ENCODE data around the gene ACVRL1.

DNA sequence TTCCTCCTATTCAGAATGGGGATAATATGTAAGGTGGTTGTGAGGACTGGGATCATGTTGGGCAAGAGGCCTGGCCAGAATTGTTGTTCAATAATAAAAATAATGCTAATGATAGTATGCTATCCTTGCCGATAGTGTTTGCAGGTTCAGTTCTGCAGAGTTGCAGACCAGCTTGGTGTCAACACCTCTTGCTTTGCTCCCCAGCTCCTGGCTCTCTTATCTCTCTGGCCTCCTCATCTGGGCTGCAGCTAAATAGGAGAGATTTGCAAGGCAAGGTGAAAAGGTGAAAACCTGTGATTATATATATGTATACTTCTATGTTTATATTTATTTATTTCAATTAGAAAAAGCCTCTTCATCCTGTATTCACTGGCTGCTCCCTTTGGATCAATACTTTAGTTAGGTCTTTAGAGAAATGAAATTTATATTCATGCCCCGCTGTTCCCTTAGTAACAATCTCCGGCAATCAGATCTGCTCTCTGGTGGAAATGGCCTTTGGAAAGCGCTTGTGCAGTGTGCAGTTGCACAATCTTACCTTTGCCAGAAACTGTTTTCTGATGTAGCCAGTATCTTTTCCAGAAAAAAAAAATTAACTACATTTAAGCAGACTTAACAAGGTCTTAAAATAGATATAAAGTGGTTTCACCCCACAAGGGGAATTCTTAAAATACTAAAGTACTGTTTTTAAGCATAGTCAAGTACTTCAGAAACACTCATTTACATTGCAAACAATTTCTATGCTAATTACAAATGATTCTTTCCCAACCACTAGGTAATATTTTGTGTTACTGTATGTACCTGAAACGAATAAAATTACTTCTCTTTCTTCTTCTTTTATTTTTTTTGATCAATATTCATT is 25.1 kb downstream of the ACVRL1 start:
- TF ChIP-seq, protein P1, sequence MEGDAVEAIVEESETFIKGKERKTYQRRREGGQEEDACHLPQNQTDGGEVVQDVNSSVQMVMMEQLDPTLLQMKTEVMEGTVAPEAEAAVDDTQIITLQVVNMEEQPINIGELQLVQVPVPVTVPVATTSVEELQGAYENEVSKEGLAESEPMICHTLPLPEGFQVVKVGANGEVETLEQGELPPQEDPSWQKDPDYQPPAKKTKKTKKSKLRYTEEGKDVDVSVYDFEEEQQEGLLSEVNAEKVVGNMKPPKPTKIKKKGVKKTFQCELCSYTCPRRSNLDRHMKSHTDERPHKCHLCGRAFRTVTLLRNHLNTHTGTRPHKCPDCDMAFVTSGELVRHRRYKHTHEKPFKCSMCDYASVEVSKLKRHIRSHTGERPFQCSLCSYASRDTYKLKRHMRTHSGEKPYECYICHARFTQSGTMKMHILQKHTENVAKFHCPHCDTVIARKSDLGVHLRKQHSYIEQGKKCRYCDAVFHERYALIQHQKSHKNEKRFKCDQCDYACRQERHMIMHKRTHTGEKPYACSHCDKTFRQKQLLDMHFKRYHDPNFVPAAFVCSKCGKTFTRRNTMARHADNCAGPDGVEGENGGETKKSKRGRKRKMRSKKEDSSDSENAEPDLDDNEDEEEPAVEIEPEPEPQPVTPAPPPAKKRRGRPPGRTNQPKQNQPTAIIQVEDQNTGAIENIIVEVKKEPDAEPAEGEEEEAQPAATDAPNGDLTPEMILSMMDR (IDR thresholded peaks at IDR 0.05; ENCODE audit: low read length) = no peak
- no peak for TF ChIP-seq EZH2phosphoT487 (IDR thresholded peaks at IDR 0.05; ENCODE audit: low read length)
